HG03354 (cell line): ENCODE measurements around the gene HSPBAP1.
"Not testable (repeated sequence)": the region's sequence is repeated elsewhere in the genome, so short reads cannot be mapped to it uniquely, and the experiment has no call there.

Experiments used
- ATAC-seq: cut with Tn5 transposase; IDR thresholded peaks from one replicate; pipeline ENCODE4 v1.9.1; 2021; ENCODE audit warnings: mild to moderate bottlenecking; ENCODE audit not compliant: unreplicated experiment, poor library complexity, severe bottlenecking

Gene HSPBAP1

DNA sequence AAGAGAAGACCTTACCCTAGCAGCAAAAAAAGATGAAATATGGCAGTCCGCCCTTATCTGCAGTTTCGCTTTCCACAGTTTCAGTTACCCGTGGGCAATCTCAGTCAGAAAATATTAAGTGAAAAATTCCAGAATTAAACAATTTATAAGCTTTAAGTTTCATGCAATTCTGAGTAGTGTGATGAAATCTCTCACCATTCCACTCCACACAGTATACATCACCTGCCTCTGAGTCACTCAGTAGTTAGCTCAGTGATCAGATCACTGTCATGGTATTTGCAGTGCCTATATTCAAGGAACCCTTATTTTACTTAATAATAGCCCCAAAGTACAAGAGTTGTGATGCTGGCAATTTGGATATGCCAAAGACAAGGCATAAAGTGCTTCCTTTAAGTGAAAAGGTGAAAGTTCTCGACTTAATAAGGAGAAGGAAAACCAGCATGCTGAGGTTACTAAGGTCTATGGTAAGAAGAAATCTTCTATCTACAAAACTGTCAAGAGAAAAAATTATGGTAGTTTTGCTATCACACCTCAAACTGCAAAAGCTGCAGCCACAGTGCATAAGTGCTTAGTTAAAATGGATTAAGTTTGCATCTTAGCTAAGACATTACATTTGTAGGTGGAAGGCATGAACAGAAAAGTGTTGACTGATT is 48.1 kb downstream of the HSPBAP1 start:
- no peak for ATAC-seq

DNA sequence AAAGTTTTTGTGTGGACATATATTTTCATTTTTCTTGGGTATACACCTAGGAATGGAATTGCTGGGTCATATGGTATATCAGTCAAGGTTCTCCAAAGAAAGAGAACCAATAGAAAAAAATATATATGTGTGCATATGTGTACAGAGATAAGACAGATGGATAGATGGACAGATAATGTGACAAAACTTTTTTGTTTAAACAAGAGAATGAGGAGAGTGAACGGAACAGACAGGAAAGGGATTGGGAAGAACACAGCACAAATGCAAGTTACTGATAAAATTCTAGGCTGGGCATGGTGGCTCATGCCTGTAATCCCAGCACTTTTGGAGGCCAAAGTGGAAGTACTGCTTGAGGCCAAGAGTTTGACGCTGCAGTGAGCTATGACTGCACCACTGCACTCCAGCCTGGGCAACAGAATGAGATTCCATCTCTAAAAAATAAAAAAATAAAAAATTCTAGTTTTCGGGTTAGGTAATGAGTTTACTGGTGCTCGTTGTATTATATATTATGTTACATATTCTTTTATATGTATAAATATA is 50.0 kb downstream of the HSPBAP1 start:
- no peak for ATAC-seq

DNA sequence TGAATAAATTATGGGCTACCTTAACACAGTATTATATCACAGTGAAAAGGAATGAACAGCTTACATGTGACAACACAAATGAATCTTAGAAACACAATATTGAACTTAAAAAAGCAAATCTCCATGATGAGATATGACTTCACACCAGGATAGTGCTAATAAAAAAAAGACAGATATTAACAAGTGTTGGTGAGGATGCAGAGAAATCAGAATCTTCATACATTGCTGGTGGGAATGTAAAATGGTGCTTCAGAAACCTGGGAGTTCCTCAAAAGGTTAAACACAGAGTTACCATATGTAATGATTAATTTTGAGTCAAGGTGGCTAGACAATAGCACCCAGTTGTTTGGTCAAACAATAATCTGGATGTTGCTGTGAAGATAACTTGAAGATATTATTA is 51.4 kb downstream of the HSPBAP1 start:
- ATAC-seq, result no peak

DNA sequence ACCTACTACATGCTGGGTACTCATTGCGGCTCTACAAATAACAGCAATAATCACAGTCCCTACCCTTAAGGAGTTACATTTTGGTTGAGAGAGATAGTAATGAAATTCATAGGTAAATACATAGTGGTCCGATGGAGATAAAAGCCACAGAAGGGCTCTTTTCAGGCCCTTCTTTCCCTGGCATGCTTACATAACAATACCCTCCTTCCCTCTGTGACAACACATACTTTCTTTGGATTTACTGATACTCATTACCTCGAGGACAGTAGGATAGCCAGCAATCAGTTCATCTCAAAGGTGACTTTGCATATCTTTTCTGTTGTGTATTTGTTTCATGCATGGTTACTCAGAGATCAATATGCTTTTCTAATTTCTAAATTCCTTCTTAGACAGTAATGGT is 54.5 kb downstream of the HSPBAP1 start:
- no peak for ATAC-seq

DNA sequence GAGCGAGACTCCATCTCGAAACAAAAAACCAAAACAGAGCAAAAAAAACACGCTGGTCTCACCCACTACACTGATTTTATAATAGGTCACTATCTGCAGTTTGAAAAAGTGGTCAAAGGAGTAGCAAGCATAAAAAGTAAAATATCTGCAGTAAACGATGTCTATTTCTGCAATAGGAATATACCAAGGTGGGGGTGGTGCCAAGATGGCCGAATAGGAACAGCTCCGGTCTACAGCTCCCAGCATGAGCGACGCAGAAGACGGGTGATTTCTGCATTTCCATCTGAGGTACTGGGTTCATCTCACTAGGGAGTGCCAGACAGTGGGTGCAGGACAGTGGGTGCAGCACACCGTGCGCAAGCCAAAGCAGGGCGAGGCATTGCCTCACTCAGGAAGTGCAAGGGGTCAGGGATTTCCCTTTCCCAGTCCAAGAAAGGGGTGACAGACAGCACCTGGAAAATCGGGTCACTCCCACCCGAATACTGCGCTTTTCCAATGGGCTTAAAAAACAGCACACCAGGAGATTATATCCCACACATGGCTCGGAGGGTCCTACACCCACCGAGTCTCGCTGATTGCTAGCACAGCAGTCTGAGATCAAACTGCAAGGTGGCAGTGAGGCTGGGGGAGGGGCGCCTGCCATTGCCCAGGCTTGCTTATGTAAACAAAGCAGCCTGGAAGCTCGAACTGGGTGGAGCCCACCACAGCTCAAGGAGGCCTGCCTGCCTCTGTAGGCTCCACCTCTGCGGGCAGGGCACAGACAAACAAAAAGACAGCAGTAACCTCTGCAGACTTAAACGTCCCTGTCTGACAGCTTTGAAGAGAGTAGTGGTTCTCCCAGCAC is 60.7 kb downstream of the HSPBAP1 start:
- not testable (repeated sequence) for ATAC-seq

DNA sequence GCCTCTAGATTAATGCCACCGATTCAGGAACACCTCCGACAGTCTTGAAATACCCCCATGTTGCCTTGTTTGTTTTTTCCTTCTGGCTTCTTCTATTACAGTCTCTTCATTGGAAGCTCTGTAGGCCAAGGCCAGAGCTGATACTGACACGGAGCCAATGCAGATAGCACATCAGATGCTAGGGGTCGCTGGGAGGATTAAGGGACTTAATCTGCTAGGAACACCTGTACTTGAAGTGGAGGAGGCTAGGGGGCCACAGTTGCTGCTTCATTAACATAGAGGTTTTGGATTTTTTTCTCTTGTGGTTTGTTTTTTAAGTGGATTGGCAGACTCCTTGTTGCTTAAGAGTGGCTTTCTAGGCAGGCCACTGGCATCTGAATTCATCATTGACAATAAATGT is 63.4 kb downstream of the HSPBAP1 start:
- no peak for ATAC-seq

DNA sequence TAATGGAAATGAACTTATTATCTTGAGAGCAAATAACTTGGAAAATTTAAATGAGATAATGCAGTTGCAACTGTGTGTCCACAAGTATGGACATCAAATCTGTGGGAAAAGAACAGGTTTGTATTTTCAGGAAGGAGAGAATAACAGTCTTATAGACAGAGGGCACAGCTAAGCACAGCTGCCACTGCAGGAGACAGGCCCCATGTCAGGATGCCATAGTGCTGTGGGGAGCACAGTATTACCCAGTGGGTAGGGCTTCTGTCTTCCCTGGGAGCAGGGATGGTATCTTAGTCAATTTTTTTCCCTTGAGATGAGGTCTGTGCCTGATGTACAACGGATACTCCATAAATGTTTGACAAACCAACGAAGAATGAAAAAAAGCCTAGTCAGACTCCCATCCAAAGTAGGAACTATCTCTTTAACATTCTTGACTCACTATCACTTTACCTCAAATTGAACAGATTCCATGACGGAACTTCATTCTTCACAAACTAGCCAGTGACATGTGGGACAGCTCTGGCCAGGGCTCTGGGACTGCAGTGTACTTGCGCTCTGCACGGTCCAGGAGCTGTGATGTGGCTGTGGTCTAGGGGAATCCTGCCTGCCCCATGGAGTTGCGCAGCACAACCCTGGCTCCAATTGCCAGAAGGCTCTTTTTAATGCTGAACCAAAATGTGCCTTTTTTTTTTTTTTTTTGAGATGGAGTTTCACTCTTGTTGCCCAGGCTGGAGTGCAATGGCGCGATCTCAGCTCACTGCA is 64.7 kb downstream of the HSPBAP1 start:
- no peak for ATAC-seq

DNA sequence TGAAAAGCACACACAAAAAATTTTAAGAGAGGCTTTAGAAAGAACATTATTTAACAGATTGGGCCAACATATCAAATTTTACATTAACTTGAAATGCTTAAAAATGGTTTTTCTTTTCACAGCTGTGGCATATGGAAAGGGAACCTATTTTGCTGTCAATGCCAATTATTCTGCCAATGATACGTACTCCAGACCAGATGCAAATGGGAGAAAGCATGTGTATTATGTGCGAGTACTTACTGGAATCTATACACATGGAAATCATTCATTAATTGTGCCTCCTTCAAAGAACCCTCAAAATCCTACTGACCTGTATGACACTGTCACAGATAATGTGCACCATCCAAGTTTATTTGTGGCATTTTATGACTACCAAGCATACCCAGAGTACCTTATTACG is 65.4 kb downstream of the HSPBAP1 start:
- no peak for ATAC-seq

DNA sequence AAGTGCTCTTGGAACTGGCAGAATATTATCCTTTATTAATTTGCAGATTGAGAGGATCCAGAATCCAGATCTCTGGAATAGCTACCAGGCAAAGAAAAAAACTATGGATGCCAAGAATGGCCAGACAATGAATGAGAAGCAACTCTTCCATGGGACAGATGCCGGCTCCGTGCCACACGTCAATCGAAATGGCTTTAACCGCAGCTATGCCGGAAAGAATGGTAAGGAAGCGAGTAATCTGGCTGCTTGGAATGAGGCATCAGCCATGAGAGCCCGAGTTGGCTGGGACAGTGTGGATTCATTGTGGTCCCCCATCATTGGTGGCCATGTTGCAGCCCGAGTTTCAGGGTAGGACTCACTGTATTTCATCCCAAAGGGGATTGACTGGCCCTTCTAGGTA is 65.9 kb downstream of the HSPBAP1 start:
- no peak for ATAC-seq

DNA sequence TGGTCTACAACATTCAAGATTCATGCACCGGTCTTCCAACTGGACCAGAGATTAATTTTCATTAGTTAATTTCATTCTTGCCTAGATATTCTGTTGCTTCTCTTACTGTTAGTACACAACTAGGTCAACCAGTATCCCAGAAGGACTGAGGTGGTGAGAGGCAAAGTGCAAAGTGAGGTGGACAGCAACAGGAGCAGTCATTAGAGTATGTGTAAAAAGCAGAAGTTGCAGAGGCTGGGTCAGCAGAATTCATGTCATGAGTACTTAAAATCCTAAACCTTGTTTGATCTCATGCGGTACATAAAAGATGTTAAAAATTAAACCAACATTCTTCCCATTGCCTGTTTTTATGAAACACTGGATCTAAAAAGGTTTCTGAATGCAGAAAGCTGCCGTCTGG is 66.3 kb downstream of the HSPBAP1 start:
- ATAC-seq, result no peak

DNA sequence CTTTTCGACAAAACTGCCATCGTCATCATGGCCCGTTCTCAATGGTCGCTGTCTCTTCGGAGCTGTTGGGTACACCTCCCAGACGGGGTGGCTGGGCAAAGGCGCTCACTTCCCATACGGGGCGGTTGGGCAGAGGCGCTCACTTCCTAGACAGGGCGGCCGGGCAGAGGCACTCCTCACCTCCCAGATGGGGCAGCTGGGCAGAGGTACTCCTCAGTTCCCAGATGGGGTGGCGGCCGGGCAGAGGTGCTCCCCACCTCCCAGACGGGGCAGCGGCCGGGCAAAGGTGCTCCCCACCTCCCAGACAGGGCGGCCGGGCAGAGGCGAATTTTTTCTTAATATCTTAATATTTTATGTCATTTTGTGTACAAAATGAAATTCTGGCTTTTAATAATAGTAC is 68.5 kb downstream of the HSPBAP1 start:
- no peak for ATAC-seq

DNA sequence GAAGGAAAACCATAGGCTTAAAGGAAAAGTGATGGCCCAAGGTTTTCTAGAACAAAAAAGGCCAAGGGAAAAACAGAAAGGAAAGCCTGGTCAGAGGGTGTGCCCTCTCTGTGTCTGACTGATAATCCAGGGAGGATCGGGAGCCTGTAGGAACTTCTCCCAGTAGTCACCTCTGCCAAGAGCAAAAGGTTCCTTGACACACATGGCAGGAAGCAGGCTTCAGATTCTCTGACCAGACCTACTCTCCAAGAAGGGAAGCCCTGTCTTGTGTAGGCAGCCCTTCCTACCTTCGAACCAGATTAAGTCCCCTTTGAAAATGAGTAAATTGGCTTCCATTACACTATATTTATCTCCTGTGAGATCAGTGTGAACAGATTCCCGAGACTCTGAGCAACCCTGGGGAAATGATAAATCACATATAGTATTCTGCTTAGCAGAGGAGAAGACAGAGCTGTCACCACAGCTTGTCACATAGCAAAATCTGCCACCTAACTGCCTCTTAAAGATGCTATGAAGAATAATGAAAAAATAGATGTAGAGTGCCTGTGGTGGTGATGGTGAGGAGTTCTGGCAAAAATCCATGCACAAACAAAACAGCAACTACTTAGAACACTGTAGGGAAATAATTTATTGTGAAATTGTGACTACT is 74.2 kb downstream of the HSPBAP1 start:
- no peak for ATAC-seq

DNA sequence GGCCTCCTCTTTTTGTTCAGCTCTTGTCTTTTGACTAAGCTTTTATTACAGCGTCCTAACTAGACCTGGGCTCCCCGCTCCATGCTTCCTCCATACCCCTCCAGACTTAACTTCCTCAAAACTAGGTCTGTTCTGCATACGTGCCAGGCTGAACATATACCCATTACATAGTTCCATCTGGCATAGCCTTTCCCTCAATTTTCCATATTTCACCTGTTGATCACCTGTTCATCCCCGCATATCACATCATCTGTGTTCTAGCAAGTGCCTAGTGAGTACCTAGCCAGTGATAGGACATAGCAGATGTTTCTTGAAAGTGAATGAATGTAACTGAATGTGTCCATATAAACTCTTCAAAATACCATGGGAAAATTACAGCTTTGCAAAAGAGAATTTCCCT is 77.0 kb downstream of the HSPBAP1 start:
- ATAC-seq, result no peak

DNA sequence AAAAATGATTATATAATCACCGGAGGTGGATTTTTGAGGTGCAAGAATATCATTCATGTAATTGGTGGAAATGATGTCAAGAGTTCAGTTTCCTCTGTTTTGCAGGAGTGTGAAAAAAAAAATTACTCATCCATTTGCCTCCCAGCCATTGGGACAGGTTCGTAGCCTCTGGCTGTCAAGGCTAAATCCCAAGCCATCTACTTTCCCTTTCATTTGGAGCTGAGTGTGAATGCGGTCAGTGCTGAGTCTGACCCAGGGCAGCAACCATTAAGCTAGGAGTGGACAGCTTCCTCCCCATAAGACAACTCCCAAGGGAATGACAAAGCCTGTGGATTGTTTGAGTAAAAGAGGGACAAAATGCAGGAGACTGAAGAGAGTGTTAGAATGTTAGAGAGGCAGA is 79.4 kb downstream of the HSPBAP1 start:
- no peak for ATAC-seq

DNA sequence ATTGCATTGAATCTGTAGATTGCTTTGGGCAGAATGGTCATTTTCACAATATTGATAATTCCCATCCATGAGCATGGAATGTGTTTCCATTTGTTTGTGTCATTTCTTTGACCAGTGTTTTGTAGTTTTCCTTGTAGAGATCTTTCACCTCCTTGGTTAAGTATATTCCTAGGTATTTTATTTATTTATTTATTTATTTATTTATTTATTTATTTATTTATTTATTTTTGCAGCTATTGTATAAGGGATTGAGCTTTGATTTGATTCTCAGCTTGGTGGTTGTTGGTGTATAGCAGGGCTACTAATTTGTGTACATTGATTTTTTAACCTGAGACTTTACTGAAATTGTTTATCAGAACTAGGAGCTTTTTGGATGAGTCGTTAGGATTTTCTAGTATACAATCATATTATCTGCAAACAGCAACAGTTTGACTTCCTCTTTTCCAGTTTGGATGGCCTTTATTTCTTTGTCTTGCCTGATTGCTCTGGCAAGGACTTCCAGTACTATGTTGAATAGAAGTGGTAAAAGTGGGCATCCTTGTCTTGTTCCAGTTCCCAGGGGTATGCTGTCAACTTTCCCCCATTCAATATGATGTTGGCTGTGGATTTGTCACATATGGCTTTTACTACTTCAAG is 82.9 kb downstream of the HSPBAP1 start:
- ATAC-seq, result not testable (repeated sequence)

DNA sequence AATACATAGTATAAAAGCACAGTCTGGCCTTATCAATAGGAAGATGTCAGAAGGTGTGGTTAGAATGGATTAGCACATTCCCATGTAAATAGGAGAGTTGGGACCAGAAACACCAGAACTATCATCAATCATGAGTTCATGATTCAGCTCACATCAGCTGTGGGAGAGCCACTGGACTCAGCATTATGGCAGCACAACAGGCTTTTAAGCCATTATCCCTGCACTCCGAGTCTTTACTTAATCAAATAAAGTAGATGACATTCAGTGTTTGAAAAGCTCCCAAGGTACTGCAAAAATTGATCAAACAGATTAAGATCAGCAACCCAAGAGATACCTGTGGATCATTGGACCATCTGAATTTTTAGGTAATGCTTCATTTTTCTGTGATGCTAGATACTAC is 88.3 kb downstream of the HSPBAP1 start:
- ATAC-seq, result no peak

DNA sequence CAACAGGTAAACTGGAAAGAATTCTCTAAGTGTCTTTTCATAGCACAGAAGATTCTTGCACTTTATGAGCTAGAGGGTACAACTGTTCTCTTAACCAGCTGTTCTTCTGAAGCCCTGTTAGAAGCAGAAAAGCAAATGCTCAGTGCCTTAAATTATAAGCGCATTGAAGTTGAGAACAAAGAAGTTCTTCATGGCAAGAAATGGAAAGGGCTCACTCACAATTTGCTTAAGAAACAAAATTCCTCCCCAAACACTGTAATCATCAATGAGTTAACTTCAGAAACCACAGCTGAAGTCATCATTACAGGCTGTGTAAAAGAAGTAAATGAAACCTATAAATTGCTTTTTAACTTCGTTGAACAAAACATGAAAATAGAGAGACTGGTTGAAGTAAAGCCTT is 93.4 kb downstream of the HSPBAP1 start:
- no peak for ATAC-seq

DNA sequence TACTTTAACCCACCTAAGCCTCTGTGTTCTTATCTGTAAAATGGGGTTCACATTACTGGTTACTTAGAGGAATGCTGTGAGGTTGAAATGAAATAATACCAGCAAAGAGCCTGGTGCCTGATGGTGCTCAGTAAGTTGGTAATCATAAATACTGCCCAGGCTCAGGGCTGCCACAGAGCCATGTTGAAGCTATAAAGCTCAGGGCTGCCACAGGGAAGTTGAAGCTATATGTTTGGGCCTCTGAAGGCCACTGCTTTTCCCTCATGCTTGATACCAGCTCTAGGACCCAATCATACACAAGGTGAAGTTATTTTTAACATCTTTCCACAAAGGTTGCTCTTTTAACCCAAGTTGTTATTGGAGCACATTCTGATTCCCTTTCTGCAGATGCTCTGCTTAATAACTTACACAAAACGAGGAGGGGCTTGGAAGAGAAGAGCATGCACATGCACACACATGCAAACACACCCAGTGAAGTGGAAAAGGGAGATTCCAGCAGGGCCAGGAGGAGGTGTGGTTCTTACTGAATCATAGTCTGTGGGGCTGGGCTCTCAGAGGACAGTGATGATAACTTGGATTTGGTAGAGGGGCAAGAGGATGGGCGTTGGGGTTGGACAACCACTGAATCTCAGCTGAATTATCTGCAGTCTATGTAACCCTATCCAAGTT is 95.5 kb downstream of the HSPBAP1 start:
- ATAC-seq, result peak; percentile 84

DNA sequence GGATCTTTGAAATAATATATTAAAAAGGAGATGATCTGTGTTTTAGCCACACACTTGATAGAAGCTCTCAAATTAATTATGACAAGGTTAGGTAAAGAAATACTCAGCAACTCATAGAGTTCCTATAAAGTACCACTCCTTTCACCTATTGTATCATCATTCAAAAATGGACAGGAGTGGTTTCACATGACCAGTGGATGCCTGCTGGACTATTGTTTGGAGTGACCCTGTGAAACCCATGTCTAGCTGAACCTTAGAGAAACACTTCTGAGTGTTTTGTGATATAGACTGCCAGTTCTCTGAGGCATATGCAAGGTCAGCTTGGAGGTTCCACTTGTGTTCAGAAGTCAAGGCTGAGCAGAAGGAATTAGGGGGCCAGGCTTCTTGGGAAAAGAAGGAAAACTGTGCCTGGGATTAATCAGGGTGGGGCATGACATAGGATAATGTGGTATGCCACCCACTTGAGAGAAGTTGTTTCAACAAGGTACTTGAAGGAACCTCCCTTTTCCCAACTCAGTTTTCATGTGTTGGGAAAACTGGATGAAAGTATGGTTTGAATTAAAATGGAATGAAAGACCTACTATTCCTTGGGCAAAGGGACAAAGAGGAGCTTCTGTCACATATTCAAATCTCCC is 97.6 kb downstream of the HSPBAP1 start:
- no peak for ATAC-seq
